ENCODE results near the gene LDLRAD4.

LDLRAD4 gene

GRCh38 chr18:13418013-13418710 is 199.6 kb downstream of the LDLRAD4 start:
- no peak for DNase-seq

- no peak for DNase-seq
Measured at GRCh38 chr18:13420969-13421686, 202.6 kb downstream of the LDLRAD4 start.

GRCh38 chr18:13422541-13423147 is 204.1 kb downstream of the LDLRAD4 start:
- DNase-seq: no peak

GRCh38 chr18:13423352-13423751 is 204.8 kb downstream of the LDLRAD4 start:
- no peak for DNase-seq

- DNase-seq: no peak
Measured at GRCh38 chr18:13424363-13424762, 205.8 kb downstream of the LDLRAD4 start.

- no peak for DNase-seq
Measured at GRCh38 chr18:13425357-13426091, 207.0 kb downstream of the LDLRAD4 start.

- DNase-seq: no peak
Measured at GRCh38 chr18:13427354-13427753, 208.8 kb downstream of the LDLRAD4 start.

- DNase-seq: no peak
Measured at GRCh38 chr18:13428319-13428718, 209.8 kb downstream of the LDLRAD4 start.

- no peak for DNase-seq
Measured at GRCh38 chr18:13429016-13429415, 210.5 kb downstream of the LDLRAD4 start.

- DNase-seq: no peak
Measured at GRCh38 chr18:13429884-13430510, 211.4 kb downstream of the LDLRAD4 start.

GRCh38 chr18:13430663-13431062 is 212.1 kb downstream of the LDLRAD4 start:
- no peak for DNase-seq

- no peak for DNase-seq
Measured at GRCh38 chr18:13431886-13432285, 213.3 kb downstream of the LDLRAD4 start.

- DNase-seq: no peak
Measured at GRCh38 chr18:13433125-13433524, 214.6 kb downstream of the LDLRAD4 start.

GRCh38 chr18:13433685-13434084 is 215.1 kb downstream of the LDLRAD4 start:
- no peak for DNase-seq

- no peak for DNase-seq
Measured at GRCh38 chr18:13434854-13435253, 216.3 kb downstream of the LDLRAD4 start.

GRCh38 chr18:13435586-13436333 is 217.2 kb downstream of the LDLRAD4 start:
- no peak for DNase-seq

GRCh38 chr18:13436576-13436975 is 218.0 kb downstream of the LDLRAD4 start:
- no peak for DNase-seq

- DNase-seq: no peak
Measured at GRCh38 chr18:13437034-13437433, 218.5 kb downstream of the LDLRAD4 start.

- no peak for DNase-seq
Measured at GRCh38 chr18:13437796-13438506, 219.4 kb downstream of the LDLRAD4 start.

GRCh38 chr18:13438507-13439056 is 220.0 kb downstream of the LDLRAD4 start:
- DNase-seq: no peak

- DNase-seq: no peak
Measured at GRCh38 chr18:13439461-13439860, 220.9 kb downstream of the LDLRAD4 start.
